IMR-90 (cell line): ENCODE results near the gene RPUSD4. TPM values are rescaled to one million over a fixed set of nuclear protein-coding genes. Genes with fewer than 3 reads are reported as not detected.

Source experiments
- ATAC-seq: fragments of 200-7000 bp; cut with Tn5 transposase; 2 replicates; pipeline ENCODE4 v1.9.1; 2020; ENCODE audit warnings: low read depth, mild to moderate bottlenecking, moderate library complexity
- BruUV-seq: library from RNA; stranded (reverse); fragments of 400-500 nt; replicated peaks from 2 replicates; lab custom pipeline; 2021; lab: Mats Ljungman, UMichigan
- CTCF ChIA-PET: fragments of 300-600 bp; formaldehyde crosslinking; extraction: SDS; loops from one replicate; lab custom pipeline; 2021; ENCODE audit warnings: antibody characterized with exemption; lab: Yijun Ruan, JAX
- POLR2A ChIA-PET: fragments of 300-600 bp; sonication (Branson Sonifier 250); formaldehyde crosslinking; loops from one replicate; lab custom pipeline; 2022; ENCODE audit warnings: antibody characterized with exemption; ENCODE audit not compliant: unreplicated experiment; lab: Charles Lee
- DNase-seq: peaks from one replicate; pipeline ENCODE4 v3.0.0; 2013
- H2AFZ ChIP-seq: replicated peaks from 2 replicates; pipeline ENCODE3; 2013; ENCODE audit warnings: low read length, mild to moderate bottlenecking; ENCODE audit not compliant: poor library complexity
- H2AK5ac ChIP-seq: 2 replicates; pipeline ENCODE4 v1.6.1; 2013; ENCODE audit warnings: low read depth, low read length, inconsistent platforms
- H2AK9ac ChIP-seq: replicated peaks from 2 replicates; pipeline ENCODE3; 2013; ENCODE audit warnings: mild to moderate bottlenecking, low read depth, low read length, moderate library complexity; ENCODE audit not compliant: poor library complexity
- H2BK120ac ChIP-seq: 2 replicates; pipeline ENCODE4 v1.6.1; 2013; ENCODE audit warnings: low read depth, low read length, inconsistent platforms
- H2BK15ac ChIP-seq: 3 replicates; pipeline ENCODE4 v1.6.1; 2013; ENCODE audit warnings: low read depth, low read length, inconsistent platforms
- H2BK20ac ChIP-seq: 2 replicates; pipeline ENCODE4 v1.6.1; 2013; ENCODE audit warnings: low read depth, mild to moderate bottlenecking, inconsistent platforms, low read length, moderate library complexity
- H2BK5ac ChIP-seq: 2 replicates; pipeline ENCODE4 v1.6.1; 2013; ENCODE audit warnings: mild to moderate bottlenecking, low read depth, low read length, inconsistent platforms; ENCODE audit not compliant: poor library complexity, severe bottlenecking
- H3K14ac ChIP-seq: replicated peaks from 2 replicates; pipeline ENCODE4 v1.6.1; 2013; ENCODE audit warnings: low read depth, low read length, inconsistent platforms
- H3K18ac ChIP-seq: 2 replicates; pipeline ENCODE4 v1.6.1; 2013; ENCODE audit warnings: low read depth, low read length, control low read depth
- H3K23ac ChIP-seq: 2 replicates; pipeline ENCODE4 v1.6.1; 2013; ENCODE audit warnings: low read depth, low read length, inconsistent platforms
- H3K27ac ChIP-seq: 2 replicates; pipeline ENCODE4 v1.5.1; 2013; ENCODE audit warnings: mild to moderate bottlenecking, control low read depth, low read length; ENCODE audit not compliant: insufficient read depth
- H3K27me3 ChIP-seq: 2 replicates; pipeline ENCODE4 v1.6.1; 2013; ENCODE audit warnings: low read length; ENCODE audit not compliant: control insufficient read depth, insufficient read depth
- H3K36me3 ChIP-seq: 2 replicates; pipeline ENCODE4 v1.6.1; 2013; ENCODE audit warnings: low read length, mixed read lengths; ENCODE audit not compliant: control insufficient read depth, insufficient read depth
- H3K4ac ChIP-seq: 2 replicates; pipeline ENCODE4 v1.6.1; 2013; ENCODE audit warnings: low read depth, low read length, inconsistent platforms
- H3K4me1 ChIP-seq: 2 replicates; pipeline ENCODE4 v1.6.1; 2013; ENCODE audit warnings: low read length, mixed read lengths; ENCODE audit not compliant: control insufficient read depth, insufficient read depth
- H3K4me2 ChIP-seq: 2 replicates; pipeline ENCODE4 v1.6.1; 2013; ENCODE audit warnings: low read depth, mild to moderate bottlenecking, control low read depth, low read length, moderate library complexity
- H3K4me3 ChIP-seq: 2 replicates; pipeline ENCODE4 v1.5.1; 2013; ENCODE audit warnings: low read depth, mild to moderate bottlenecking, control low read depth, low read length, moderate library complexity; ENCODE audit not compliant: insufficient read depth
- H3K56ac ChIP-seq: 2 replicates; pipeline ENCODE4 v1.6.1; 2013; ENCODE audit warnings: low read length, inconsistent platforms; ENCODE audit not compliant: insufficient read depth; ENCODE audit errors: extremely low read depth
- H3K79me1 ChIP-seq, 2 experiments: 2 replicates each; pipeline ENCODE4 v1.6.1; 2013; ENCODE audit warnings: low read length in 2 of 2, inconsistent platforms in 1 of 2, low read depth in 1 of 2
- H3K9ac ChIP-seq: 2 replicates; pipeline ENCODE4 v1.6.1; 2013; ENCODE audit warnings: low read depth, low read length, control low read depth
- H3K9me1 ChIP-seq: 2 replicates; pipeline ENCODE4 v1.6.1; 2013; ENCODE audit warnings: low read length, inconsistent platforms; ENCODE audit not compliant: insufficient read depth
- H3K9me3 ChIP-seq: 2 replicates; pipeline ENCODE4 v1.6.1; 2013; ENCODE audit warnings: low read length; ENCODE audit not compliant: control insufficient read depth, insufficient read depth
- H4K20me1 ChIP-seq: 2 replicates; pipeline ENCODE4 v1.6.1; 2013; ENCODE audit warnings: low read length, inconsistent platforms; ENCODE audit not compliant: insufficient read depth
- H4K5ac ChIP-seq: 2 replicates; pipeline ENCODE4 v1.6.1; 2013; ENCODE audit warnings: mild to moderate bottlenecking, low read depth, low read length, control low read depth
- H4K8ac ChIP-seq, 2 experiments: 2 replicates each; pipeline ENCODE4 v1.6.1; 2013; ENCODE audit warnings: low read depth in 2 of 2, low read length in 2 of 2, control low read depth in 1 of 2, inconsistent platforms in 1 of 2
- H4K91ac ChIP-seq: 2 replicates; pipeline ENCODE4 v1.6.1; 2013; ENCODE audit warnings: low read depth, low read length, inconsistent platforms; ENCODE audit not compliant: insufficient read depth
- CEBPB ChIP-seq: IDR thresholded peaks from 2 replicates; pipeline ENCODE4 v1.6.1; 2012; ENCODE audit warnings: low read depth, low read length, improper control_type of control experiment
- CHD1 ChIP-seq: IDR thresholded peaks from 2 replicates; pipeline ENCODE4 v1.6.1; 2012; ENCODE audit warnings: low read depth, low read length, improper control_type of control experiment
- FOS ChIP-seq: fragments of 150-350 bp; IDR thresholded peaks from 2 replicates; pipeline ENCODE4 v1.6.1; 2016; ENCODE audit warnings: low read depth, low read length
- MXI1 ChIP-seq: IDR thresholded peaks from 2 replicates; pipeline ENCODE4 v1.6.1; 2012; ENCODE audit warnings: low read depth, mild to moderate bottlenecking, low read length, moderate library complexity, borderline replicate concordance
- RCOR1 ChIP-seq: IDR thresholded peaks from 2 replicates; pipeline ENCODE4 v1.6.1; 2012; ENCODE audit warnings: mild to moderate bottlenecking, low read length, improper control_type of control experiment; ENCODE audit not compliant: insufficient replicate concordance
- RFX5 ChIP-seq: IDR thresholded peaks from 2 replicates; pipeline ENCODE4 v1.8.0; 2012; ENCODE audit warnings: low read depth, mild to moderate bottlenecking, low read length, moderate library complexity
- WGBS, 2 experiments: methylation state at CpG; one replicate each; pipeline versions ENCODE4 v1.1.5 to v1.1.7; 2013; ENCODE audit warnings: missing lambda C conversion rate in 2 of 2; ENCODE audit not compliant: insufficient read length in 1 of 2; ENCODE audit errors: extremely low coverage in 2 of 2; 5-methylcytosine and 5-hydroxymethylcytosine counted together
- dilution Hi-C: fragments of 300-500 bp; cut with HindIII; formaldehyde crosslinking; loops from one replicate; pipeline ENCODE4 v1.14.3; 2018; ENCODE audit warnings: low sequenced_read_pairs; ENCODE audit not compliant: unreplicated experiment
- in situ Hi-C: fragments of 300-500 bp; cut with MboI; formaldehyde crosslinking; loops from 3 replicates; pipeline ENCODE4 v1.14.3; 2019; ENCODE audit warnings: low sequenced_read_pairs, inconsistent platforms, mixed read lengths
- intact Hi-C: fragments of 100-400 bp; cut with micrococcal nuclease; formaldehyde crosslinking; loops from 2 replicates; pipeline ENCODE4 v1.10.0; 2022
- polyA plus RNA-seq, 3 experiments: library from polyadenylated mRNA; depleted of rRNA; stranded (reverse); fragments of >200 nt; gene quantifications; 2 replicates each; pipeline ENCODE4 v1.2.3, GENCODE V29; 2012; ENCODE audit warnings: low replicate concordance in 1 of 3
- total RNA-seq: library from RNA; depleted of rRNA; stranded (reverse); fragments of >200 nt; gene quantifications from 2 replicates; pipeline ENCODE4 v1.2.3, GENCODE V29; 2012
- TF ChIP-seq, protein P1 (sequence below): fragments of 150-350 bp; IDR thresholded peaks from 2 replicates; pipeline ENCODE4 v1.6.1; 2016; ENCODE audit warnings: low read depth, mild to moderate bottlenecking, low read length, moderate library complexity, borderline replicate concordance

Gene RPUSD4
- total and polyA plus RNA-seq, 2 of the 4 experiments (the other 2 are of a cell fraction) = 22.1 to 30.6 TPM

- no peak overlapping the region for H3K18ac ChIP-seq
- no peak overlapping the region for H3K56ac ChIP-seq
- ChIA-PET CTCF (no interaction called here), POLR2A (no interaction called here)
- H2BK15ac ChIP-seq = no peak overlapping the region
- no peaks in the 10 kb centered on the region for H3K9me3 ChIP-seq
- H4K8ac ChIP-seq = no peak overlapping the region
- H3K36me3 ChIP-seq = peaks cover 7% of the 10 kb centered on the region
- intact Hi-C loops = no loop called here
- 67% methylated on average over 8 of the region's 22 CpGs; no CpG with 5 or more reads in 1 of the 2 experiments for WGBS, 2 experiments
- H3K9ac ChIP-seq = no peak overlapping the region
- no peak overlapping the region for H3K27ac ChIP-seq
- dilution Hi-C loops = no loop called here
- no peak overlapping the region for H3K4me2 ChIP-seq
- no peak overlapping the region for H3K4me3 ChIP-seq
- H2AK9ac ChIP-seq = no peak overlapping the region
- H3K4ac ChIP-seq = no peak overlapping the region
- H3K23ac ChIP-seq = no peak overlapping the region
- H3K79me1 ChIP-seq = no peaks in the 10 kb centered on the region
- H4K20me1 ChIP-seq = no peaks in the 10 kb centered on the region; the same call in 1 of the 2 replicates
- H4K5ac ChIP-seq = no peak overlapping the region
- H3K4me1 ChIP-seq = no peaks in the 10 kb centered on the region
- H3K9me1 ChIP-seq = no peaks in the 10 kb centered on the region
- TF ChIP-seq RCOR1 (no peak), CHD1 (no peak), FOS (no peak), CEBPB (no peak), MXI1 (no peak), RFX5 (no peak)
- TF ChIP-seq, protein P1, sequence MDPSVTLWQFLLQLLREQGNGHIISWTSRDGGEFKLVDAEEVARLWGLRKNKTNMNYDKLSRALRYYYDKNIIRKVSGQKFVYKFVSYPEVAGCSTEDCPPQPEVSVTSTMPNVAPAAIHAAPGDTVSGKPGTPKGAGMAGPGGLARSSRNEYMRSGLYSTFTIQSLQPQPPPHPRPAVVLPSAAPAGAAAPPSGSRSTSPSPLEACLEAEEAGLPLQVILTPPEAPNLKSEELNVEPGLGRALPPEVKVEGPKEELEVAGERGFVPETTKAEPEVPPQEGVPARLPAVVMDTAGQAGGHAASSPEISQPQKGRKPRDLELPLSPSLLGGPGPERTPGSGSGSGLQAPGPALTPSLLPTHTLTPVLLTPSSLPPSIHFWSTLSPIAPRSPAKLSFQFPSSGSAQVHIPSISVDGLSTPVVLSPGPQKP = no peak
- no peak overlapping the region for H2BK5ac ChIP-seq
- BruUV-seq = no TSS peak
- ATAC-seq (no peak), DNase-seq (no peak)
- in situ Hi-C loops = no loop called here
- H2BK20ac ChIP-seq = no peak overlapping the region
- H3K14ac ChIP-seq = no peak overlapping the region
- no peak overlapping the region for H2AK5ac ChIP-seq
- no peak overlapping the region for H4K91ac ChIP-seq
- H2AFZ ChIP-seq = no peak overlapping the region
- no peak overlapping the region for H2BK120ac ChIP-seq
- H3K27me3 ChIP-seq = no peaks in the 10 kb centered on the region
These were observed 22.1 kb downstream of the RPUSD4 start for GRCh38 chr11:126189109-126189929.
